ENCODE data around the gene VEPH1. TPM values are rescaled to one million over a fixed set of nuclear protein-coding genes. Genes with fewer than 3 reads are reported as not detected.

Gene VEPH1
- total RNA-seq, 1 experiment from 2014 or later: 7.7 TPM

GRCh38 chr3:157471064-157471463 lies 32.2 kb downstream of the VEPH1 start:
- Histone ChIP-seq H4K8ac (replicated peaks; ENCODE audit: insufficient read length, low read depth, low read length) (no peak overlapping the region), H2BK20ac (ENCODE audit: low read depth, low read length, poor library complexity, severe bottlenecking) (no peak overlapping the region), H3K79me1 (ENCODE audit: insufficient read depth, low read depth, low read length, poor library complexity, severe bottlenecking) (no peaks in the 10 kb centered on the region), H3K23me2 (ENCODE audit: insufficient read length, low read depth, low read length, poor library complexity, severe bottlenecking) (no peaks in the 10 kb centered on the region), H3K23ac (ENCODE audit: insufficient read length, low read depth, low read length) (no peak overlapping the region), H3K9ac (ENCODE audit: extremely low read depth, insufficient read length, low read length) (no peak overlapping the region), H2AK5ac (ENCODE audit: insufficient read length, low read length) (no peak overlapping the region), H3K79me2 (ENCODE audit: insufficient read depth, low read length) (no peaks in the 10 kb centered on the region), H3K18ac (ENCODE audit: insufficient read length, low read depth, low read length) (no peak overlapping the region), H4K5ac (ENCODE audit: insufficient read length, low read depth, low read length) (no peak overlapping the region), H3K27ac (ENCODE audit: insufficient read length, low read depth, low read length) (no peak overlapping the region), H3K56ac (ENCODE audit: insufficient read length, low read depth, low read length) (no peak overlapping the region), H3K27me3 (ENCODE audit: insufficient read depth, low read length) (no peaks in the 10 kb centered on the region), H3K4me2 (ENCODE audit: insufficient read depth, insufficient read length, low read length) (no peak overlapping the region), H4K20me1 (ENCODE audit: control insufficient read depth, insufficient read depth, insufficient read length) (no peaks in the 10 kb centered on the region), H2AFZ (ENCODE audit: low read length) (no peak overlapping the region), H2BK120ac (ENCODE audit: low read depth, low read length, poor library complexity, severe bottlenecking) (no peak overlapping the region), H2BK12ac (ENCODE audit: insufficient read length, low read depth, low read length) (no peak overlapping the region), H4K91ac (ENCODE audit: insufficient read length, low read depth, low read length) (no peak overlapping the region), H3T11ph (ENCODE audit: low read length) (no peak overlapping the region), H3K9me3 (ENCODE audit: control insufficient read depth, low read depth, low read length) (no peaks in the 10 kb centered on the region), H2BK5ac (ENCODE audit: insufficient read length, low read length) (no peak overlapping the region), H2BK15ac (ENCODE audit: low read depth, low read length) (no peak overlapping the region), H3K4me1 (ENCODE audit: insufficient read depth, low read length) (no peaks in the 10 kb centered on the region), H3K4ac (ENCODE audit: low read depth, low read length) (no peak overlapping the region), H3K14ac (ENCODE audit: insufficient read depth, low read length) (no peak overlapping the region)
- no peaks in the 10 kb centered on the region for H3K36me3 Mint-ChIP-seq (ENCODE audit: insufficient read depth in 1 of 3, low read depth in 3 of 3)
- H3K27me3 Mint-ChIP-seq (ENCODE audit: low read depth): no peaks in the 10 kb centered on the region
- no CpG with 5 or more reads among the region's 1 CpG for WGBS (ENCODE audit: extremely low coverage, insufficient read length, low lambda C conversion rate)
- no peak overlapping the region for H3K4me3 Mint-ChIP-seq
- H3K27ac Mint-ChIP-seq: no peak overlapping the region
- TF ChIP-seq, protein P1, sequence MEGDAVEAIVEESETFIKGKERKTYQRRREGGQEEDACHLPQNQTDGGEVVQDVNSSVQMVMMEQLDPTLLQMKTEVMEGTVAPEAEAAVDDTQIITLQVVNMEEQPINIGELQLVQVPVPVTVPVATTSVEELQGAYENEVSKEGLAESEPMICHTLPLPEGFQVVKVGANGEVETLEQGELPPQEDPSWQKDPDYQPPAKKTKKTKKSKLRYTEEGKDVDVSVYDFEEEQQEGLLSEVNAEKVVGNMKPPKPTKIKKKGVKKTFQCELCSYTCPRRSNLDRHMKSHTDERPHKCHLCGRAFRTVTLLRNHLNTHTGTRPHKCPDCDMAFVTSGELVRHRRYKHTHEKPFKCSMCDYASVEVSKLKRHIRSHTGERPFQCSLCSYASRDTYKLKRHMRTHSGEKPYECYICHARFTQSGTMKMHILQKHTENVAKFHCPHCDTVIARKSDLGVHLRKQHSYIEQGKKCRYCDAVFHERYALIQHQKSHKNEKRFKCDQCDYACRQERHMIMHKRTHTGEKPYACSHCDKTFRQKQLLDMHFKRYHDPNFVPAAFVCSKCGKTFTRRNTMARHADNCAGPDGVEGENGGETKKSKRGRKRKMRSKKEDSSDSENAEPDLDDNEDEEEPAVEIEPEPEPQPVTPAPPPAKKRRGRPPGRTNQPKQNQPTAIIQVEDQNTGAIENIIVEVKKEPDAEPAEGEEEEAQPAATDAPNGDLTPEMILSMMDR (conservative IDR thresholded peaks at IDR 0.05): no peak
- no peaks in the 10 kb centered on the region for H3K9me3 Mint-ChIP-seq
- no peaks in the 10 kb centered on the region for H3K4me1 Mint-ChIP-seq
- DNase-seq: no peak
